ENCODE results near the gene CTSO.
"Not testable (repeated sequence)": the region's sequence is repeated elsewhere in the genome, so short reads cannot be mapped to it uniquely, and the experiment has no call there.

Gene CTSO

DNA sequence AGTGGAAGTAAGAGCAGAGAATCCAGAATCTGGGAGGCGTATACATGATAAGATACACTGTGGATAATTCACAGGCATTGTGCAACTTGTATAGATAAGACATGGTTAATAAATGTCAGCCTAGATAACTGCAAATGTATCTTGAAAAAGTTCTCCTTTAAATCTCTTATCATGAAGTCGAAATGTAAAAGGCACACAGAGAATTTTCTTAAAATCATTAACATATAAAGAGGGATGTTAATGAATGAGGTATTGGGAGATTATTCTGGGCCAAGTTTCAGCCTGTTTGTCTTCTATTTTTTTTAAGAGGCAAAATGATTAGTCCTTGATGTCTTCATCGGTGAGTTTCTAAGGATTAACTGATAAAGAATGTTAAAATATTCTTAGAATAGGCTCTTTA is 49.3 kb downstream of the CTSO start:
- DNase-seq: no peak

DNA sequence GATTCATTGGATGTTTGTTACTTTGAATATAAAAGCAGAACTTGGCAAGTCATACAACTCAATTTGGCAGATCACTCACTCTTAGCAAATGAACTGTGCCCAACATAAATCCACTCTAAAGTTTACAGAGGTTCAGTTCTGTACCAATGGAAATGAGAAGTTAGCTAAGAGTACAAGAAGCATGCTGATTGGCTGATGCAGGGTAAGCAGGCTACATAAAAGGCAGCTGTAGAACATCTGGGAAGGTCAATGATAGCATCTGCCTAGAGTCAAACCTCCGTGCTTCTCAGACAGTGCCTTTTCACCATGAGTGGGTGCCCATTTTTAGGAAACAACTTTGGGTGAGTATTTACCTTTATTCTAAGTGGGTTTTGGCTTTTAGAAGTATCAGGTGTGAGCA is 50.2 kb downstream of the CTSO start, which contains the start of gene TDO2:
Gene TDO2 (plus strand): TSS at position 244 of the 400 bp plus-strand sequence. CDS start 63 bp downstream, at position 307.
- DNase-seq: no peak

DNA sequence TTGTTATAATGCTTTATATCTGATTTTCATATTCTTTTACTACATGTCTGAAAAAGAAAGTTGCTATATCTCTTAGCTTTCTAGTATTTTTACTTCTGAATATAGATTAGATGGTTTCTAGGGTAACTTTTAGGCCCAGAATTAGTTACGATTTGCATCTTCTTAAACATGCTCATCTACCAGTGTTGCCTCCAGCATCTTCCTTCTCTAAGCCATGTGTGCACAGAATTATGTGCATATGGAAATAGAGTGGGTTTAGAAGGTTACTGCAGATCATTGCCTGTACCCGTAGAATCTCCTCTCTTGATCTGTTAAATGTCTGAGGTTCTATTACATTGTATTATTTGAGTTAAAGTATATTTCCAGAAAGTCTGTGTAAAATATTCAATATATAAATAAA is 52.7 kb downstream of the CTSO start:
- DNase-seq: no peak

DNA sequence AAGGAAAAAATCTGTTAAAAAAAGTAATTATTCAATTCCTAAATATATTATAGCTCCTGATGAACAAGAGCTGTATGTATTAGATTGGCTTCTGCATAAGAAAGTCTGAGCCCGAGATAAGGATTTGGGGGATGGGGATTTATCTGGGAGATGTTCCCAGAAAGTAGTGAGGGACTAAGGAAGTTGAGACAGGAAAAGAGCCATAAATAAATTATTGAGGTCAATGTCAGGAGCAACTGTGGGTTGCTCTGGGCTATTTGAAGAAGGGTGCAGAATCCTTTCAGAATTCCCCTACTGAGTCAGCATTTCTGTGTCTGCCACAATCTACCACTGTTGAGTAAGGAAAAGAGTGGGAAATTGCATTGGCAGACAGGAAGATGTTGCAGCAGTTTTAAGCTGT is 53.3 kb downstream of the CTSO start:
- no peak for DNase-seq

DNA sequence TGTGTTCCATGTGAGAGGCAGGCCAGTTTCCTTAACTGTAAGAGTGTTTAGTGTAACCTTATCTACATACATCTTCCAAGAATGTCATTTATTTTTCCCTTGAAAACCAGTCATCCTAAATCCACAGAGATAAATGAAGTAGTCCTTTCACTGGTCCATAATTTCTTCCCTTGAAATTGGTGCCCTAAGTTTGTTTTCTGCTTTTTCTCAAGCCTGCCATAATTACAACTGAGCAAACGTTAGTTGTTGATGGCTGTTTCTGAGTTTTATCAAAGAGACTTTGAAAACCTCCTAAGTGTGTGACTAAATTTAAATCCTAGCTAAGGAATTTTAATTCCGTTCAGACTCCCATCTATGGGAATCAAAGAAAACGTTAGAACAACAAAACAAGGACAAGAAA is 53.8 kb downstream of the CTSO start:
- no peak for DNase-seq

DNA sequence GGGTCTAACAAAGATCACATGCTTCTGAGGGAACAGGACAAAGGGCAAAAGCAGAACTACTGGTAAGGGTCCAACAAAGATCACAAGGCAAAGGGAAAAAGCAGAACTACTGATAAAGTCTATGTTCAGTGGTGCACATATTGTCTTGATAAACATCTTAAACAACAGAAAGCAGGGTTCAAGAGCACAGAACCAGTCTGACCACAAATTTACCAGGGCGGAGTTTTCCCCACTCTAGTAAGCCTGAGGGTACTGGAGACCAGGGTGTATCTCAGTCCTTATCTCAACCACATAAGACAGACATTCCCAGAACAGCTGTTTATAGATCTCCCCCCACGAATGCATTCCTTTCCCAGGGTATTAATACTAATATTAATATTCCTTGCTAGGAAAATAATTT is 55.3 kb downstream of the CTSO start:
- not testable (repeated sequence) for DNase-seq

DNA sequence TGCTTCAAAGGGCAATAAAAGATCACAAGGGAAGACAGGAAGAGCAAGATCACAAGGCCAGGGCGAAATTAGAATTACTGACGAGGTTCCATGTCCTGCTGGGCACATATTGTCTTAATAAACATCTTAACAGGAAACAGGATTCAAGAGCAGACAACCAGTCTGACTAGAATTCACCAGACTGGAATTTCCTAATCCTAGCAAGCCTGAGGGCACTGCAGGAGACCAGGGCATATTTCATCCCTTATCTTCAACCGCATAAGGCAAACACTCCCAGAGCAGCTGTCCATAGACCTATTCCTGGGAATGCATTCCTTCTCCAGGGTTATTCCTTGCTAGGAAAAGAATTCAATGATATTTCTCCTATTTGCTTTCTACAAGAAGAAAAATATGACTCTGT is 62.6 kb downstream of the CTSO start:
- DNase-seq: no peak

DNA sequence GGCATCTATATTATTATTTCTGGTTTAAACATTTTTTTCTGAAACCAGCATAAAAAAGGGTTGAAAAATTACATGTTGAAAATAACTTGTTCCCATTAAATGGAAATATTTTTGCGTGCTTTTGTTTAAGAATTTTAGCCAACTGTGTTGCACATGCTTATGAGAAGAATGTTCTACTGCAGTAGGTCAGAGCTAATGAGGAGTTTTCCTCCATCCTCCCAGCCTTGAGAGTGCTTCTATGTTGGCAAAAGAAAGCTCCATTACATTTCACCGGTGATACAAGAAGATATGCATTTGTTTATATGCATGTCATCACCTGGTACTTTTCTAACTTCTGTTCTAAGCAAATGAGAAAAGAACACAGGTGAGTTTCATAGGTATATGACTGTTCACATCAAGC is 63.7 kb downstream of the CTSO start:
- no peak for DNase-seq

DNA sequence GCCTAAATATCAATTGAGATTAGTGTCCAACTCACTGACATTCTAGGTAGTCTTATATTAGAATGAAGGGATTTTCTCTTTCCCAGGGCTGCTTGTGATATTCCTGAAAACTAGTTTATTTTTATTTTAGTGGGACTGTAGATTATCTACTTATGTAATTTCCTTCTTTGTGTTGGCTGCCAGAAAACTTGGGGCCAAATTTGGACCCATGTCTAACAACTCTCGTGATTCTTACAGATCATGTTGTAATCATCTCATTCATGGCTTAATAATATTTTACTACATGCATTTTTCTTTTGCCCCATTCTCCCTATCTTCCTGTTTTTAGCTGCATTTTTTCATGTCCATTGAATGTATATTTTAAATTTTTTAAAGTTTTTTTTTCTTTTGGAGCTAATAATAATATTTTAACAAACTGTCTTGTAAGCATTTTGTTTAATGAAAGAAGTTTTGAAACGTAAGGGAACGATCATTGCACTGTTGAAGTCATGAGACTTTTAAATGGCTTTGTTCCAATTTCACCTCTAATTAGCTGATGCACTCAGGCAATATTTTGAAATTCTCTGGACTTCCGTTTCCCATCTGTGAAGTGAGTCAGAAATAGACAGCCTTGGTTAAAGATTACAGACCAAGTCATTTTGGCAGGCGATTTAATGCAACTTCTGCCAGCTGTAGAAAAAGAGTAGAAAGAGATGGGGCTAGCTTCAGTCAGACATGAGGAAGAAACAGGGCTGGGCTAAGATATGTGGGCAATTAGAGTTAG is 64.5 kb downstream of the CTSO start:
- DNase-seq: no peak

DNA sequence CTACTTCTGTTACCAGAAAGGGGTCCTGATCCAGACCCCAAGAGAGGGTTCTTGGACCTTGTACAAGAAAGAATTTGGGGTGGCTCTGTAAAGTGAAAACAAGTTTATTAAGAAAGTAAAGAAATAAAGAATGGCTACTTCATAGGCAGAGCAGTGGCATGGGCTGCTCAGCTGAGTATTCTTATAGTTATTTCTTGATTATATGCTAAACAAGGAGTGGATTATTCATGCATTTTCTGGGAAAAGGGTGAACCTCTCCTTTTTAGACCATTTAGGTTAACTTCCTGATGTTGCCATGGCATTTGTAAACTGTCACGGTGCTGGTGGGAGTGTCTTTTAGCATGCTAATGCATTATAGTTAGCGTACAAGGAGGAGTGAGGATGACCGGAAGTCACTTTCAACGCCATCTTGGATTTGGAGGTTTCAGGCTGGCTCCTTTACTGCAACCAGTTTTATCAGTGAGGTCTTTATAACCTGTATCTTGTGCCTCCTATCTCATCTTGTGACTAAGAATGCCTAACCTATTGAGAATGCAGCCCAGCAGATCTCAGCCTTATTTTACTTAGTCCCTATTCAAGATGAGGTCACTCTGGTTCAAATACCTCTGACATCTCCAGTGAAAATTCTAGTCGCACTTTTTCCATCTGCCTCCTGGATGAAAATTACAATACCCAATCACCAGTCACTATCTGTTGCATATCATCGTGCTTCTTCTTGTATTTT is 65.7 kb downstream of the CTSO start:
- DNase-seq: no peak

DNA sequence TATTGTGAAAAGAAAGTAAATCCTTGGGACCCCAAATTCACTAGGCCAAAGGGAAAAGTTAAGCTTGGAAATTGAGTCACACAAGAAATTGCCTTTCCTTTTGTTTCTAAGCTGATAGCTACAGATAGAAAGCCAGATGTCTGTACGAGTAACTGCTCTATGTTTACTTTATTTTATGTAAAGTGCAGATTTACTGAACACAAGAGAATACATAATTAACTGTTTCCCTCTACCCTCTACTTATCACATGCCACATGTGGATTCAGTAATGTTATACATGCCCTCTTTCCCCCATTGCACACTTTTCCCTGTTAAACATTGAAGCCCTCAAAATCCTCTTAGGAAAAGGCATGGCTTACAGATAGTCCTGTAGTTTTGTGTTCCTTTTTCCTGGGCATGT is 66.6 kb downstream of the CTSO start:
- no peak for DNase-seq

DNA sequence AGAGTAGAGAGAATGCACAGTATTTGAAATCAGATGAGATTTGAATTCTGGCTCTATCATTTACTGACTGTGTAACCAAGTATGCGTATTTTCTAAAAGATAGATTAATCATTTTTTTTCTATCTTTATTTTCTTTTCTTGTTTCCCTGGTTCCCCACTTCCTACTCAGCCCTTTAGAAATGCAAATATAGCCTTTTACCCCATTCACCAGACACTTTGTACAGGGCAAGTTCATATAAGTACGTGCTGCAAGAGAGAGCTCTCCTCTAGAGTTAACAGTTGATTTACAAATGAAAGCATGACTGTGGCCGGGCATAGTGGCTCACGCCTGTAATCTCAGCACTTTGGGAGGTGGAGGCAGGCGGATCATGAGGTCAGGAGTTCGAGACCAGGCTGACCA is 68.0 kb downstream of the CTSO start:
- no peak for DNase-seq

DNA sequence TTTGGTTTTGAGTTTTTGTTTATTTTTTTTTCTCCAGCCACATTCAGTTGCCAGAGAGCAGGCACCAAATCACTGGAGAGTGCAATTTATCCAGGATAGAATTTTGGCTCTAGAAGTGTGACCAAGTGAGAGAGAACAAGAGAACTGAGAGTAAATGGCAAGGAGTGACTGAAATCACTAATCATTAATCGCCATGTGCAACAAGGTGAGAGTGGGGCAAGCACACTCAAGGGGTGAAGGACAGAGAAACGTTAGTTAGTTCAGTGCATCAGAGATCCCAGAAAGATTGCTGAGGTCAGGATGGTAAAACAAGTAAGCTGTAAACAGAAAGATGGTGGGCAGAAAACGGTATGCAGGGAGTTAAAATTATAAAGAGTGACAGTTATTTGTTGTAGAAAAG is 69.8 kb downstream of the CTSO start:
- DNase-seq: no peak

DNA sequence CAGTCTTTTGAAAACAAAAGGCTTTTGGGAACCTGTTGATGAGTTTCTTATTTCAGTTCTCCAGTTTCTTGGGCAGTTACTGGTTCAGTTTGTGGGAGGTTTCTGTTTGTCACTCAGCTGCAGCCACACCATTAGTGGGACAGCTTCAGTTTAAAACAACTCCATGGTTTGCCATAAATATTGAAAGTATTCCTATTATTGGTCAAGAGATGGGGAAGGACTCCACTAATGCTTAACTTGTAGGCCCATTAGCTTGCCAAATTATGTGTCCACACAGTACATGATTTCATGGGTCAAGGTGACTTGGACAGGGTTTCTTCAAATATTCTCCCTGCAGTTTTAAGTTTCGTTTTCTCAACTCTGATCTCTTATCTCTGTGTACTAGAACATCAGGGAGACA is 72.1 kb downstream of the CTSO start:
- no peak for DNase-seq

DNA sequence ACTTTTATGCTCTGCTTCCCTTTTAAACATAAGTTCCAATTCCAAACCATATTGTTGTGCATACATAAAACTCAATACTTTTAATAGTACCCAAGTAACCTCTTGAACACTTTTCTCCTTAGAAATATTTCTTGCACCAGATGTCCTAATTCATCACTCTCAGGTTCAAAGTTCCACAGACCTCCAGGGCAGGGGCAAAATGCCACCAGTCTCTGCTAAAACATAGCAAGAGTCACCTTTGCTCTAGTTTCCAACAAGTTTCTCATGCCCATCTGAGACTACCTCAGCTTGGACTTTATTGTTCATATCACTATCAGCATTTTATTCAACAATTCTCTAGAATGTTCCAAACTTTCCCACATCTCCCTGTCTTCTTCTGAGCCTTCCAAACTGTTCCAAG is 73.9 kb downstream of the CTSO start:
- DNase-seq: no peak

DNA sequence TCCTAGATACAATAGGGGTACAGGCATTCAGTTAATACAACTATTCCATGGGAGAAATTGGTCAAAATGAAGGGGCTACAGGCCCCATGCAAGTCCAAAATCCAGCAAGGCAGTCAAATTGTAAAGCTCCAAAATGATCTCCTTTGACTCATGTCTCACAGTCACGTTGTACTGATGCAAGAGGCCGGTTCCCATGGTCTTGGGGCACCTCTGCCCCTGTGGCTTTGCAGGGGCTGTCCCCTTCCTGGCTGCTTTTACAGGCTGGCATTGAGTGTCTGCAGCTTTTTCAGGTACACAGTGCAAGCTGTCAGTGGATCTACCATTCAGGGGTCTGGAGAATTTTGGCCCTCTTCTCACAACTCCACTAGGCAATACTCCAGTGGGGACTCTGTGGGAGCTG is 75.1 kb downstream of the CTSO start:
- DNase-seq: no peak

DNA sequence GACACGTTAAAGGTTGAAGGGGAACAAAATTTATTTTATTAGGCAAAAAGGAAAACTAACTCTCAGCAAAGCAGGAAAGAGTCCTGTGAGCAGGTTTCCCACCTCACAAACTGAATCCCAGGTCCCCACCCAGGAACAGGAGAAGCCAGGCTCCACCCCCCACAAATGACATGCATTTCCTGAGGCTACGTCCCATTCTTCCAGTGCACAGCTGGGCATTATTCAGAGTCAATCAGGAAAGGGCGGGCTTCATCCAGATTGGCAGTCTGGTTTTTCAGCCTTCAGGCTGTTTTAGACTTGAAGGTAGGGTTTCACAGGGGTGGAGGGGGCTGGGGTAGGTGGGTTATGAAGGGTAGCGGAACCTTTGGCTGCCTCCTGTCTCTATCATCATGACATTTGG is 75.7 kb downstream of the CTSO start:
- no peak for DNase-seq

DNA sequence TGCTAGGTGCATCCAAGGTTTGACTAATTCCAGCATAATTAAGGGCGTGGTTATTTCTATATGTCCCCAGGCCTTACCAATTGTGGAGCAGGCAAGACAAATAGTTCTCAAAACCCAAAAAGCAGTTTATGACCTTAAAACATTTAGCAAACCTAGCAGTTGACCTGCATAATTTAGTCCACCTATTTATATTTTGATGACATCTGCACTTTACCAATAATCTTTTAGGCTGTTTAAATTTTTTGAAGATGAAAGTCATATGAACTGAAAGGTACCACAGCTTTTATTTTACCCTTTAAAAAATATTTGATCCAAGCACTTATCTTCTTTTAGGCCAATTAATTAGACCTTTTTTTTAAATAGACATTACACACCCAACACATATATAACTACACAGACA is 77.8 kb downstream of the CTSO start:
- no peak for DNase-seq
